CD4-positive, alpha-beta T cell treated with Interleukin-10 for 1 hour (primary cell): ENCODE results near the gene PPP1R9B.

Source experiments
- DNase-seq: peaks from one replicate; pipeline ENCODE4 v3.0.0-alpha.2; 2020

Gene PPP1R9B

DNA sequence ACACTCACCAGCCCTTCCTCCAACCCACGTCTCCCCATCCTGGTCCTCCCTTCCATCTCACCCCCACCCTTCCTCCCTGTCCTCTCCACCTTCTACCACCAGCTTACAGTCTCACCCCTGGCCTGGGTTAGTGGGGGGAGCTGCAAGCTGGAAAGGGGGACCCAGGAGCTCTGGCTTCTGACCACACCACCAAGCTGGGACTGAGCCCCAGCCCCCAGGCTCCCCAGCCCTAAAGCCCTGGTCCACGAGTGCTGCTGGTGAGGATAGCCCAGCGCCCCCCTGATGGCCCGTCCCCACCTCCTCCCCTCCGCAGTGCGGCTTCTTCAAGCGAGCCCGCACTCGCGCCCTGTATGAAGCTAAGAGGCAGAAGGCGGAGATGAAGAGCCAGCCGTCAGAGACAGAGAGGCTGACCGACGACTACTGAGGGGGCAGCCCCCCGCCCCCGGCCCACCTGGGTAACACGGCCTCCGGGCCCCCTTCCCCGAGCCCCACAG is 62.5 kb downstream of the PPP1R9B start:
- DNase-seq: no peak

DNA sequence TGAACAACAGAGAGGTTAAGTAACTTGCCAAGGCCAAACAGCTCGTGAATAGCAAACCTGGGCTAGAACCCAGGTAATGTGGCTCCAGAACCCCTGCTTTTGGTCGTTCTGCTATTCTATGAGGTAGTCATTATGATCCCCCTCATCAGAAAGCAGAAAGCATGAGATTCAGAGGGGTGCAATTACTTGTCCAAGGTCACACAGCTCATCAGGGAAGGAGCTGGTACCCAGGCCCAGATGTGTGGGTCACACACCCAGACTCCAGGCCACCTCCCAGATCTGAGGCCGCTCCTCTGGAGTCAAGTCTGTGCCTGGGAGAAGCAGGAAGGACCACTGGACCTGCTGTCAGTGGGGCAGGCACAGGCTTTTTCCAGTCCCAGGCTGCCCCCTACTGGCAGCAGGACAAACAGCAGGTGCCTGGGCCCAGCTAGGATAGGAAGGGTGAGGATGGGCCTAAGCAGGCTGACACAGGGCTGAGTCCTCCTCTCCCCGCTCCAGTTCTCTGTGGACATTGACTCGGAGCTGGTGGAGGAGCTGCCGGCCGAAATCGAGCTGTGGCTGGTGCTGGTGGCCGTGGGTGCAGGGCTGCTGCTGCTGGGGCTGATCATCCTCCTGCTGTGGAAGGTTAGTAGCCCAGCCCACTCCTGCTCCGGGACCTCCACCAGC is 63.1 kb downstream of the PPP1R9B start:
- DNase-seq: peak; percentile 81
